ENCODE data around the gene PTPN1.
A peak's percentile ranks its signal among the peaks of the same experiment; 100 is the strongest.
"Not testable (repeated sequence)": the region's sequence is repeated elsewhere in the genome, so short reads cannot be mapped to it uniquely, and the experiment has no call there.

PTPN1 gene

DNA sequence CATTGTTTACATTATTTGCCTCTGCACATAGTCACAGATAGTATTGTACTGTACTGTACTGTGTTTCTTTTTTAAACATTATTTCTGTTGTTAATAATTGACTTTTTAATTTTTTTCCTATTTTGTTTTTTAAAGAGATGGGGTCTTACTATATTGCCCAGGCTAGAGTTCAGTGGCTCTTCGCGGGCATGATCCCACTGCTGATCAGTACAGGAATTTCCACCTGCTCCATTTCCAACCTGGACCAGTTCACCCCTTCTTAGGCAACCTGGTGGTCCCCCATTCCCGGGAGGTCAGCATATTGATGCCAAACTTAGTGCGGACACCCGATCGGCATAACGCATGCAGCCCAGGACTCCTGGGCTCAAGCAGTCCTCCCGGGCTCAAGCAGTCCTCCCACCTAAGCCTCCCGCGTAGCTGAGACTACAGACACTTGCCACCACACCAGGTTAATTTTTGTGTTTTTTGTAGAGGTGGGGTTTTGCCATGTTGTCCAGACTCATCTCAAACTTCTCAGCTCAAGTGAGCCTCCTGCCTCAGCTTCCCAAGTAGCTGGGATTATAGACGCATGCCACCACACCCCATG, 47.5 kb downstream of the PTPN1 start:
- DNase-seq (ENCODE audit: low read depth) = no peak

DNA sequence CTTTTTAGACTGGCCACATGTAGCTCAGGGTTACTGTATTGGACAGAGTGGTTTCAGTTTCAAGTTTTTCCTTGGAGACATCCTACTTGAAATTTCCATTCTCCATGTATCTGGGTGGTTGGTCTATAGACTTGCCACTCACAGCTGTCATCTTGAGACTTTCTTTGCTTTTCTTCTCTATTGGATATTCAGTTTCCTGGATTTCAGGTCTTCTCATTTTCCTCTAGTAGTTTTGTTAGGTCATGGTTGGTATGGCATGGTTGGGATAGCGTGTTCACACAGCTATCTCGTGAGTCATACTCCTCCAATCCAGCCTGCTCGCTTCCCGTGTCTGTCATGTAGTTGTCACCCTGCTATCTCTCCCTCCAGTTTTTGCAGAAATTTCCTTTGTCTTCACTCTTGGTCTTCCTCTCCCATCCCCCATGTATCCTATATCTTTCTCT, 48.3 kb downstream of the PTPN1 start:
- DNase-seq (ENCODE audit: low read depth) = peak; percentile 45

DNA sequence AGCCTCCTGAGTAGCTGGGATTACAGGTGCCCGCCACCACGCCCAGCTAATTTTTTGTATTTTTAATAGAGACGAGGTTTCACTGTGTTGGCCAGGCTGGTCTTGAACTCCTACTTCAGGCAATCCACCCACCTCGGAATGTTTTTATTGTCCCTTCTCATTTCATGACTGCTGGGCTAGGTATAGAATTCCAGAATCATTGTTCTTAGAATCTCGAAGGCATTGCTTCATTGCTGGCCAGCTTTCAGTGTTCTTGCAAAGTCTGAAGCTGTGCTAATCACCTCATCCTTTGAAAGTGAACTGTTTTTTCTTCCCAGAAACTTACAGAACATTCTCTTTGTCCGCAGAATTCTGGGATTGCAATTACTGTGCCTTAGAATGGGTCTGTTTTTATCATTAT, 49.0 kb downstream of the PTPN1 start:
- peak; percentile 37 for DNase-seq (ENCODE audit: low read depth)

DNA sequence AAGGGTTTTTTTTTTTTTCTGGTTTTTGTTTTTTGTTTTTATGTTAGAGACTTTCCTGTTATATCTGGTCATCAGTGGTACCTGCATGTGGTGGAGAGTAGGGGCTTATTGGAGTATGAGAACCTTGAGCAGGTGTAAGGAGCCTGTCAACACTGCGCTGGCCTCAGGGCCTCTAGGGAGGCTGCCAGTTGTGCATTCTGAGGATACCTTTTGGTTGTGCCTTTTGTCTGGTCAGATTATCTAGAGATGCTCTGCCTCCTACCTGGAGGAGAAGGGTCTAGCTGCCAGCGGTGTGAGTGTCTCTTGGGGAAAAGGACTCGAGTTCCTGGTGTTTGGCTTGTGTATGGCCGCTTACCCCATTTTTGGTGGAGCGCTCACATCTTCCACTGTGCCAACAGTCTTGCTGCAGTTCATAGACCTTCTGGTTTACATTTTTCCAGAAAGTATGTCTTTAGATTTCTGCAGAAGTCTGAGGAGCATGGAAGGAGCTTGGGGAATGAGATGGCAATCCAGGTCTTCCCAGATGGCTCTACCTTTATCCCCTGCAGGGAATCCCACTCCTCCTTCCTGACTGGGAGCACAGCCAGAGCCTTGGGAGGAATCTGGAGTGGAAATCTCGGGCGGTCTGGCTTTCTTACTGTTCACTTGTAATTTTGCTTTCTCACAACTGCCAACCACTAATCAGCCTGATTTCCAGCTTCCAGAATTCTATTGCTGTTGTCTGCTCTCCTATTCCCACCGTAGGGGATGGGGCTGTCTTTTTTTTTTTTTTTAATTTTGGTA, 49.9 kb downstream of the PTPN1 start:
- DNase-seq (ENCODE audit: low read depth) = no peak

DNA sequence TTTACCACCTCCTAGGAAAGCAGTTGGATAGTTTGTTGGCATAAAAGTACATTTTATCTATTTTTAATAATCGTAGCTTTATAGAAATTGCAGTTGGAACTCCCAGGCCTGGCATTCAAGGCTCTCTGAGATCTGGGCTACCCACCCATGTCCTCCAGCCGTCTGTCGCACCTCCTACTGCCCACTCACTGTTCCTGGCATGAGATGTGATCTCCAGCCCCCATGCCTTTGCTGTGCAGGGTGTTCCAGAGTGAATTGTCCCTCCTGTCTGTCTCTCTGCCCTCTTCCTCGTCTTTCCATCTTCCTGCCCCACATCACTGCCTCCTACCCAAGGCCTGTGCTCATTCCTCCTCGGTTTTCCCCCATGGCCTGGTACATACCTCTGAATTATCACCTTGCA, 50.7 kb downstream of the PTPN1 start:
- no peak for DNase-seq (ENCODE audit: low read depth)

DNA sequence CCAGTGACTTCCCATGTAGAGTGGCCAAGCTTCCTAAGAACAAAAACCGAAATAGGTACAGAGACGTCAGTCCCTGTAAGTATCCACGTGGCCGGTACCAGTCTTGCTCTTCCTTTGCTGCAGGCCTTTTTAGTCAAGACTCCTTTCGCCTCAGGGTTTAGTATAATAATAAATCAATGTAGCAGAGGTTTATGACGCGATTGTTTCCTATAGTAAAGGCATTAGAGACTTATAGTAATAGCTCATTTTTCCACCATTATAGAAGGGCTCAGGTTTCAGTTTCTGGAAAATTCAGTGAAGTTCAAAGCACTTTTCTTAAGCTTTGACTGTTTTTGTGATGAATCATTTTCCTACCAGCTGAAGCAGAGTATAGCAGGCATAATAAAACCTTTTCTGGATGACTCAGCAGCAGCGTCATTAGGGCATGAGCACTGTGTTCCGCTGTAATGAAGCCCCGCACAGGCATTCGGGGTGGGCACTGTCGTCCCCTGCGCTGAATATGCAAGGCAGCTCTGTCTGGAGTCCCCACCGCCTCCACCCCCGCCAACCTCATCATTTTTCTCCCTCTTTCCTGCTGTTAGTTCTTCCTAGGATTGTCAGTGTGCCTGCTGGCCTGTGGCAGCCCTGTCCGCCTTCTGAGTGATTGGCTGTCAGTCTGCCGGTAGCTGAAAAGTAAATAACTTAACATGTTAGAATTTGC, 51.3 kb downstream of the PTPN1 start:
- DNase-seq (ENCODE audit: low read depth) = peak; percentile 92

DNA sequence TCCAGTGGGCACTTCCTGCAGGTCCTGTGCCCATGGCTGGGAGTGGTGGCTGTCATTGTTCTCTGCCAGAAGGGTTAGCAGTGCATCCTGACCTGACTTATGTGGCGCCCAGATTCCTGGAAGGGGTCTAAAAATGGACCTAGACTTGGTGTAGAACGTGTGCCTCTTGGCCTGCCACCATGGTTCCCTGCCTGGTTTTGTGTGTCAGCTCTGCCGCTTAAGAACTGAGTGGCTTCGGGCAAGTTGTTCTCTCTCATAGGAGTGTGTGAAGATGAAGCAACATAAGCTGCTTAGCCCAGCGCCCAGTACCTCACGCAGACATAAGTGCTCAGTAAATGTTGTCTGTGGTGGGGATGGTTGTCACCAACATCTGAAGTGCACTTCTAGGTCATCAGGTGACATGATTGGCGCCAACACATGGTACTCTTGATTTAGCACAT, 52.1 kb downstream of the PTPN1 start:
- no peak for DNase-seq (ENCODE audit: low read depth)

DNA sequence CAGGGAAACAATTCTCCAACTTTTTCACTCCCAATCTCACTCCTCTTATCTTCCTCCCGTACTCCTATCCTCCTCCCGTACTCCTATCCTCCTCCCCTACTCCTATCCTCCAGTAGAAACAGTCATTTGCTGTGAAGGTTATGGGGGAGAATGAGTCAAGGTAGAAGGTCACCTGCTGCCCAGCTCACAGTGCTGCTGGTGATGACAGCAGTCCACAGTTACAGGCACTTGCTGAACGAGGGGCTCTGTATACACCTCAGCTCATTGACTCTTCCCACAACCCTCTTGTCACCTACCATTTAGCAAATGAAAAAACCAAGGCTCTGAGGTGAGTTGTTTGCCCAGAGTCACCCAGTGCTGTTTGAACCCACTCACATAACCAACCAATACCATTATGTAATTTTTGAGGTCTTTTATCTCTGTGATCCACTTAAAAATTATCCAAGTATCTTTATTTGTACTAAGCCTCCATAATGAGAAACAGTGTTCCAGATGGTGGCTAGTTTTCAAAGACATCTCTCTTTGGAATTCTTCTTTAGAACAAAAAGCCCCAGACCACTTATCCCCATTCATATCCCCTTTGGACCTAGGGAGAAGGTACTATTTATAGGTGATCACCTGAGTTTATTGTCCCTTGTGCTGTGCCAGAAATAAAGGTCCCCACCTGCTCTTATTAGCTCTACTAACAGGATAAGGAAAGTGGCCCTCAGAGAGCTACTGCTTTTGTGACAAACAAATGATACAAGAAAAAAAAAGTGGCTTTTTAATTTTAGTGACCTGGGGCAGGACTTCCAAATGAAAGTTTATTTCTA, 53.2 kb downstream of the PTPN1 start:
- DNase-seq (ENCODE audit: low read depth) = no peak

DNA sequence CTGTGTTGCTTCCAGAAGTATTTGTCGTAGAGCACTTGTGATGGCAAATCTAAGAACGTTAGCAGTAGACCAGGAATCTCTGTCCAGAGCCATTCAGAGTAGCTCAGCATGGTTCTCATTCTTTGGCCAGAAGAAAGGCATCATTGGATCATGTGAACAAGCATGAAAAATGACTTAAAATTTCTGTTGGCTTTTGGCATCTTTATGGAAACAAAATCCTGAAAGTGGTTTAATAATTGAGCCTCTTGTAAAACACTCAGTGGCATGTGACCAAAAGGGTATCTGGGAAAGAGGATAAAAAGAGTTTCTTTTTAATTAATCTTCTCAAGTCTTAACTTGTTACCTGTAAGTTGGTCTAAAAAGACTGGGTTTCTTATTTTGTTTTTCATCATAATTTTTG, 55.2 kb downstream of the PTPN1 start:
- no peak for DNase-seq (ENCODE audit: low read depth)

DNA sequence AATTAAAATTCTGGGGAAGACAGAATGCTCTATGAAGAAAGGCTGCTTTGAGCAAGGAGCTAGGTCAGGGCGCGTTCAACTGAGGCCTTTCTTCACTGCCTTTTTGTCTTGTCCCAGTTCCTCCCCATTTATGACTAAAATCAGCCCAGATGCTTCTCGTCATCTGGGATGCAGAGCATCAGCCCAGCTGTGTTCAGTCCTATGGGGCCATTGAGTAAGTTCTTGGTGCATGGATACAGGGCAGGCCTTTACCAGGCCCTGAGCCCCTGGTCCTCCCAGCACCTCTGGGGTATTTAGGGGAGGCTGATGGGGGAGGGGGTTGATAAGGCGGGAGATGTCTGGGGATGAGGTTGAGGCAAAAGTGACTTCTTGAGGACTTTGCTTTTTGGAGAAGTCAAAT, 55.7 kb downstream of the PTPN1 start:
- no peak for DNase-seq (ENCODE audit: low read depth)

DNA sequence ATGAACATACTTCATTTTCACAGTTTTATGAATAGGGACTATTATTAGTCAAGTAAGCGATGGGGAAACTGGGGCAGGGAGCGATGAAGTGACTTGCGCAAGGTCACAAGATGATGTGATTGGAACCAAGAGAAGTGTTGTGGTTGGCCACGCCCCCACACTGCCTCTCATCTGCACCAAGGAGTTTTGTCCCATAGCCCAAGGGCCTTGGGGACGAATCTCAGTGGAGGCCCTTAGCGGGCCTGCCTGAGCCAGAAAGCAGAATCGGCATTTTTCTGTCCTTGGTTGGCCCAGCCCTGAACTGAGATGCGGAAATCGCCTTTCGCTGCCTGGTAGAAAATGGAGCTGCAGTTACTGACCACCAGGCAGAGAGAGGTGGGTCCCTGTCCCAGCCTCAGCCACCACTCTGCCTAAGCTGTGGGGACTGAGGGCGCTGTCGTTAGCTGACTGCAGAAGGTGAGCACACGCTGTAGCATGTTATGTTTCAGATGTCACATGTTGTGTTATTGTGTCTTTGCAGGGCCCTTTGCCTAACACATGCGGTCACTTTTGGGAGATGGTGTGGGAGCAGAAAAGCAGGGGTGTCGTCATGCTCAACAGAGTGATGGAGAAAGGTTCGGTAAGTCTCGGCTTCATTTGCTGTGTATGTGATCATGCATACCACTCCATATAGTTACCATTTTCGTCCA, 57.8 kb downstream of the PTPN1 start:
- DNase-seq (ENCODE audit: low read depth) = no peak

DNA sequence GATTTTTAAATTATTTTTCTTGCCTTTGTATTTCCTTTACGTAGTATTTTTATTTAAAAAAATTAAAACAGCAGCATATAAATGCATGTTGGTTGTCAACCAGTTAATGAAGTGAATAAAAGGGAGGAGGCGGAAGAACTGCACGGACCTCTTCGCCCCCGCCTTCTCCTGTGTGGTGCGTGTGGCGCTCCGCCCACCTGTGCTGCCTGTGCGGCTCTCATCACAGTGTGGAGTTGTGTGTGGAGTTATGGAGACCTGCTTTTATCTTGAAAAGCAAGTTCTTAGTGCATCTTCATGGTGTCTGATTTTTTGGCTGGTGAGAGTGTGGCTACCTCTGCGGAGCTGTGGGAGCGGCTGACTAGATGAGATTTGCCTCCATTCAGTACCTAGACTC, 58.4 kb downstream of the PTPN1 start:
- DNase-seq (ENCODE audit: low read depth) = no peak

DNA sequence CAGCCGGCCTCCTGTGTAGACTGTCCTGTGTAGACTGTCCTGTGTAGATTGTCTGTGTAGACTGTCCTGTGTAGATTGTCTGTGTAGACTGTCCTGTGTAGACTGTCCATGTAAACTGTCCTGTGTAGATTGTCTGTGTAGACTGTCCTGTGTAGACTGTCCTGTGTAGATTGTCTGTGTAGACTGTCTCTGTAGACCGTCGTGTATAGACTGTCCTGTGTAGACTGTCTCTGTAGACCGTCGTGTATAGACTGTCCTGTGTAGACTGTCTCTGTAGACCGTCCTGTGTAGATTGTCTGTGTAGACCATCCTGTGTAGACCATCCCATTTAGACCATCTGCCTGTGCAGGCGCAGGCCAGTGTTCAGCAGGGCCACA, 59.3 kb downstream of the PTPN1 start:
- DNase-seq (ENCODE audit: low read depth) = not testable (repeated sequence)

DNA sequence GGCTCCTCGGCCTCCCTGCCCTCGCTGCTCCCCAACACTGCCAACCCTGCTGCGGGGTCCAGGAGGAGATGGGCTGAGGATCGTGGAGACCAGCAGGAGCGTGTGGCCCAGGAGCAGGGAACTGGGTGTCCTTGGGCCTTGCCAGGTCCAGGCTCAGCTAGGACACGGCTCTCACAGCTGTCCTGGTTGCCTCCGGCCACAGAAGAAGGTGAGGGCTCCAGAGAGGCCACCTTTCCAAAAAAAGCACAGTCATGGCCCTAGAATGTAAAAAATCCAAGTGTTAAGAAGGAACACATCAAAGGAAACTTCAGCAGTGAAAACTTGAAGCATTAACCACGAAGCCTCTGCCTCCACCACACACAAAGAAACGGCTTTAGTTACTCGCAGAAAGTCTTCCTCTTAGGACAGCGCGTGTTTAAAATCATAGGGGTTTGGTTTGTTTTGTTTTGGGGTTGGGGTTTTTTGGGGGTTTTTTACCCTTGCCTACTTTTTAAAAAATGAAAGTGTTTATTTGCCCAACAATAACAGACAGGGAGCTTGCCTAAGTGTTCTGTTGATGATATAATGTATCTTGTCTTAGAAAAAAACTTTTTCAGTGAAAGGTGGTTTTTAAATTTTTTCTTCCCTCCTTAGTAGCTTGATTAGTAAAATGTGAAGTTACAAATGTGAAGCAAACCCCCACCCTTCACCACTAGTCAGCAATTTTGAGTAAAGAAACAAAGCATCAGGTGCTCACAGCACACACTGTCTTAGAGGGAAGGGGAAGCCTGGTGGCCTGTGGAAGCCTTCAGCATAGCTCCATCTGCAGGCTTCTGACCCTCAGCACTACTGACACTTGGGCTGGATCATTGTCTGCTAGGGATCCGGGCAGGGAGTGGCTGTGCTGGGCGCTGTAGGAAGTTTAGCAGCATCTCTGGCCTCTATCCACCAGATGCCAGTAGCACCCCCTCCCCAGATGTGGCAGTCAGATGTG, 60.0 kb downstream of the PTPN1 start:
- DNase-seq (ENCODE audit: low read depth) = peak; percentile 46

DNA sequence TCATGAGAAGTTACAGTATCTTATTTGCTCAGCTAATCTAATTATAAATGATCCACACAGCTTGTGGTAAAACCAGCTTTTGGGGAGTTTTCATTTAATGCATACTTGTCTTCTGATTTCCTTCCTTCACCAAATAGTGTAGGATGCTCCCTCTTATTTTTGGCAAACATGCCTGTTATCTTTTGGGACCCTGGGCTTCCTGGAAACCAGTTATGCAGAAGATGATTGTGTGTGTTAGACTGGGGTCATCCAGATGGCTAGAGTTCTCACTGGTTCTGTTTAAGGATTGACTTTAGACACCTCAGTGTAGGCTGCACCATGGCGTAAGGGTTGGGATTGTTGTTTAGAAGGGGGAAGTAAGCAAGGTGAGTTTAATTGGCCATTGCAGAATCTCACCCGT, 61.3 kb downstream of the PTPN1 start:
- DNase-seq (ENCODE audit: low read depth) = no peak

DNA sequence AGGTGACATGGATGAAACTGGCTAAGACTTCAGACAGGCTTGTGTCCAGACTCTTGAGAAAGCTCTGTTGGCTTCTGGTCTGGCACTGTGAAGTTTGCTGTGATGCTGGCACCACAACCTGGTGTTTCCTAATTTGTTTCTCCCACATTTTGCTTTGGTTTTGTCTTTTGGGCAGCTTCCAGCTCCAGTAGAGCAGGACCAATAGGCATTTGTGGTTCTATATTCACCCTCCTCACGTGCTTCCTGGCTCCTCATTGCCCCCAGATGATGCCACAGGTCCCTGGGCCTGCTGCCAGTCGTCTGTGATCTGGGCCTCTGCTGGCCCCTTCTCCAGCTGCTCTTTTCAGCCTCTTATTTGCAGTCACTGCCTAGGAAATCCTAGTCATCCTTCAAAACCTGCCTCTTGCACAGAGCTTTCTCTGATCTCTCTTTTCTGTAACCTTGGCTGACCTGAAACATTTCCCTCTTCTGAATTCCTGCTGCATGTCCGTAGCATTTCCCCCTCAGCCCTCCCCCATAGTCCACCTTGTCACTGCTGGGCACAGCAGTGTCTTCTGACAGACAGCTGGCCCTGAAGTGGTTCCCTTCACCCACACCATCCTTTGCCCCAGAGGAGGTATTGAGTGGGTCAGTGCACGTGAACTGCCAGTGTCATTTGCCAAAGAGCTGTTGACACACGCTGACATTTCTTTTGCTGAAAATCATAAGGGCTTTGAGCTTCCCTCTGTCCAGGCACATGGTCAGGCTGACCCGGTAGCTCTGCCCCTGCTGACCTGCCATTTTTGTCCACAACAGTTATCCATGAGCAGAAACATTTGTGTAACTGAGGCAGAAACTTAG, 63.0 kb downstream of the PTPN1 start:
- DNase-seq (ENCODE audit: low read depth) = peak; percentile 99

DNA sequence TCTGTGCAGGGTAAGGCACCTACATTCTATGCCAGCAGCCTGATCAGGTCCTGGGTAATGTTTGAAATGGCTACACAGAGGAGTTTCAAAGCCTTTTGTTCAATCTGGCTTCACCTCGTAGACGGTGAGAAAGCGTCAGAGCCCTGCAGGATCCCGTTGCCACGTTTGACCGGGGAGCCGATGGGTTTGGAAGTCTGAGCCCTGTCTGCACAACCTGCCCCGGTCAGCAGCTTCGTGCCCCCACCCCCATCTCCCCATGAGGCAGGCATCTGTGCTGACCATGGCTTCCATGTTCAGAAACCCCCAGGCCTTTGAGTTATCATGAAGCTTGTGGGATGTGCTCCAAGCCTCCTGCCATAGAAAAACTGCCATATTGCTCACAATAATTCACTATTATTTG, 63.9 kb downstream of the PTPN1 start:
- no peak for DNase-seq (ENCODE audit: low read depth)

DNA sequence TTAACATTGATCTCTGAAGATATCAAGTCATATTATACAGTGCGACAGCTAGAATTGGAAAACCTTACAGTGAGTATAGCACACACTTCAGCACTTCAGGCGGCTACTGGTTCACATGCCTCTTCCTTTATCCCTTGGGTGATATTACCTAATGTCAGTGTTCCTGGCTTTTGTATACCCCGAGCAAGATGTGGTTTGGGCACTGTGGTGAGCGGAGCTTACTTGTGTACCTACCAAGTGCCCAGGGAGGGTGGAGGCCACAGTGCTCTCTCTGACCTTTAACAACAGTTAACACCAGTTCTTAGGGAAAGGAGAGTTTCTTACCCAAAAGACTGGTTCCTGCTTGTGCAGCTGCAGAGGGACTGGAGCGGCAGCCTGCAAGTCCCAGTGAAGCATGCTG, 64.4 kb downstream of the PTPN1 start:
- DNase-seq (ENCODE audit: low read depth) = no peak

DNA sequence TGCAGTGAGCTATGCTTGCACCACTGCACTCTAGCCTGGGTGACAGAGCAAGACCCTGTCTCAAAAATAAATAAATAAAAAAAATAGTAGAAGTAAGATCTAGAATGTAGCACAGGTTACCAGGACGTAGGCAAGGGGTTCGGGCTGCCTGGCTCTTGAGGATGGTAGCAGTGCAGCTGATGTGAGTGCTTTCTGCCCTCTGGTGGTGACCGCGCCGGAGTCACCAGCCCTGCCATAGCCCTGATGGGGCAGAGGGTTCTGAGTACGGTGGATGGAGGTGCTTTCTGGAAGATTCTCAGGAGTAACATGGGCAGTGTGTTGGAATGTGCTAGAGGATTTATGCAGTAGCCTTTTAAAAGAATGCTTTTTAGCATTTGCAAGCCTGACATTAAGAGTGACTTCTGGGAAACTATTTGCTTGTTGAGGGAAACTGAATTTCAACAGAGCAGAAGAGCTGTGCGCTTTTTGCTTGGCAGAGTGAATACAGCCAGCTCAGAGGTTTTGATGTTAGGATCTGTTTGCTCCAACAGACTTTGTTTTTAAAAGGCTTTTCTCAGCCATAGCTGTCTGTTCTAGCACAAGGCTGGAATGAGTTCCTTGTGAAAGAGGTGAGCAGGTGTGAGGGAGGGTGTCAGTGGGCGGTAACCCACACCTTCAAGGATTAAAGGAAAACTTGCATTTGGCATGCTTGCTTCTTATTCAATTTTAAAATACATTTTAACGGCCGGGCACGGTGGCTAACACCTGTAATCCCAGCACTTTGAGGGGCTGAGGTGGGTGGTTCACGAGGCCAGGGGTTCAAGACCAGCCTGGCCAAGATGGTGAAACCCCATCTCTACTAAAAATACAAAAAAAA, 65.9 kb downstream of the PTPN1 start:
- DNase-seq (ENCODE audit: low read depth) = peak; percentile 59
